Retinal pigment epithelial cell (primary cell): ENCODE measurements around the gene GDI2.
A peak's percentile ranks its signal among the peaks of the same experiment; 100 is the strongest.

Source experiments
- DNase-seq: peaks from one replicate; pipeline ENCODE4 v3.0.0-alpha.2; 2010; ENCODE audit warnings: low read depth
- H3K4me3 ChIP-seq: 2 replicates; pipeline ENCODE4 v1.5.1; 2011; ENCODE audit warnings: mild to moderate bottlenecking, low read length, control low read depth, moderate library complexity
- CTCF ChIP-seq: conservative IDR thresholded peaks from 2 replicates; pipeline ENCODE4 v1.5.1; 2011; ENCODE audit warnings: low read depth, low read length, control low read depth, inconsistent platforms

GDI2 gene

GRCh38 chr10:5813341-5814109 lies at the start of gene GDI2:
TSS of gene GDI2 (minus strand) at chr10:5813434. CDS start at chr10:5813258, 176 bp downstream.
- no peak for TF ChIP-seq CTCF
- peak; percentile 85 for DNase-seq
- H3K4me3 ChIP-seq = peak within 1 kb of the TSS; percentile 94

GRCh38 chr10:5862360-5862961 lies 49.2 kb upstream of the GDI2 start:
- no peak overlapping the region for H3K4me3 ChIP-seq
- DNase-seq = no peak
- TF ChIP-seq CTCF = no peak

- DNase-seq = no peak
- no peak overlapping the region for H3K4me3 ChIP-seq
- TF ChIP-seq CTCF = no peak
These were observed 46.8 kb upstream of the GDI2 start for GRCh38 chr10:5860066-5860465.

DNA sequence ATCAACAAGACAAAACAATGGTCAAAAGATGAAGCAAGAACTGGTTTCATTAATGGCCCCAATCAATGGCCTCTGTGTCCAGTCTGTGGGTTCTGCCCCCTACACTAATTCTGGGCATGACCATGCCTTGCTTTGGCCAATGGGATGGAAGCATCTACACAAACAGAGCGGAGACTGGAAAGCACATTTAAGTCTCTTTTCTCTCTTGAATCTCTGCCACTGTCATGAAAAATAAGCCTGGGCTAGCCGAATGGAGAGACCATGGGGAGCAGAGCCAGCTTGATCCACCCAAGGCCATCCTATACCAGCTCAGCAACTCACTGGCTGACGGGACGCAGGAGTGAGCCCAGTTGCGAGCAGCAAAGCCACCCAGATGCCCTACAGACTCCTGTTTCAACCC lies 45.6 kb upstream of the GDI2 start:
- H3K4me3 ChIP-seq = no peak overlapping the region
- no peak for TF ChIP-seq CTCF
- no peak for DNase-seq

DNA sequence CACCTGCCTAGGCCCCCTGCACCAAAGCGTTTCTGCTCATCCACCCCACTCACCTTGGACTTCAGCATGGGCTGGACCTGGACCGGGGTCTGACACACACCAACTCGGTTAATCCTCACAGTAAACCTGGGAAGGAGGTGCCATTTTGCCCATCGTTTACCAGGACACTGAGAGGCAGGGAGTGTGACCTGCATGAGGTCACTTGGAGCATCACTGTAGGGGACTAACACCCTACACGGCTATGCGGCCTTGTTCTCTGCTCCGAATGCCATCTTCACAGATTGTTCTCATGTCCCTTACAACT lies 43.4 kb upstream of the GDI2 start:
- DNase-seq = no peak
- TF ChIP-seq CTCF = no peak
- no peak overlapping the region for H3K4me3 ChIP-seq

- TF ChIP-seq CTCF = no peak
- H3K4me3 ChIP-seq = no peak overlapping the region
These were observed 42.9 kb upstream of the GDI2 start for GRCh38 chr10:5855979-5856700.

More at GRCh38 chr10:5855979-5856700, 42.9 kb upstream of the GDI2 start:
- no peak for DNase-seq
